GM21825 (cell line): ENCODE data around the gene CABP4.
"Not testable (repeated sequence)": the region's sequence is repeated elsewhere in the genome, so short reads cannot be mapped to it uniquely, and the experiment has no call there.

Experiments
- ATAC-seq: cut with Tn5 transposase; IDR thresholded peaks from one replicate; pipeline ENCODE4 v1.9.1; 2021; ENCODE audit warnings: mild to moderate bottlenecking, moderate library complexity; ENCODE audit not compliant: unreplicated experiment

Gene CABP4

GRCh38 chr11:67476692-67477091, 21.5 kb downstream of the CABP4 start:
- ATAC-seq: not testable (repeated sequence)

- ATAC-seq: not testable (repeated sequence)
Observed at GRCh38 chr11:67477344-67478050, 22.3 kb downstream of the CABP4 start.

GRCh38 chr11:67482275-67482826, 27.2 kb downstream of the CABP4 start:
- no peak for ATAC-seq

- peak; percentile 58 for ATAC-seq
Observed at GRCh38 chr11:67482827-67483798, 28.0 kb downstream of the CABP4 start, which contains the start of gene AIP. Gene AIP (plus strand): TSS chr11:67483026. CDS start chr11:67483159, 133 bp downstream.

- no peak for ATAC-seq
Observed at GRCh38 chr11:67483831-67484665, 28.9 kb downstream of the CABP4 start.

- no peak for ATAC-seq
Observed at GRCh38 chr11:67484847-67485311, 29.7 kb downstream of the CABP4 start.

GRCh38 chr11:67485873-67486361, 30.8 kb downstream of the CABP4 start:
- ATAC-seq: not testable (repeated sequence)

GRCh38 chr11:67486481-67487195, 31.5 kb downstream of the CABP4 start:
- no peak for ATAC-seq

GRCh38 chr11:67489203-67489884, 34.2 kb downstream of the CABP4 start:
- ATAC-seq: no peak

- no peak for ATAC-seq
Observed at GRCh38 chr11:67489885-67490726, 35.0 kb downstream of the CABP4 start.

GRCh38 chr11:67490727-67491065, 35.5 kb downstream of the CABP4 start:
- ATAC-seq: no peak

GRCh38 chr11:67491276-67492068, 36.3 kb downstream of the CABP4 start:
- ATAC-seq: no peak

GRCh38 chr11:67492069-67492727, 37.0 kb downstream of the CABP4 start:
- ATAC-seq: no peak

- no peak for ATAC-seq
Observed at GRCh38 chr11:67492801-67493547, 37.8 kb downstream of the CABP4 start.

- ATAC-seq: no peak
Observed at GRCh38 chr11:67493548-67494370, 38.6 kb downstream of the CABP4 start.
